ENCODE results near the gene SLC35G3. TPM values are rescaled to one million over a fixed set of nuclear protein-coding genes. Genes with fewer than 3 reads are reported as not detected.

SLC35G3 gene
- total and polyA plus RNA-seq, 10 of the 15 experiments (the other 5 are each of a cell fraction or from before 2014, with no cell fraction given), result not detected

GRCh38 chr17:35242158-35242804 is 48.1 kb upstream of the SLC35G3 start (continued):
- TF ChIP-seq ZZZ3 (IDR thresholded peaks at IDR 0.05; ENCODE audit: control insufficient read depth, insufficient read length, low read depth), result no peak
- TF ChIP-seq SMARCA5 (IDR thresholded peaks at IDR 0.05), result no peak
- TF ChIP-seq NFXL1 (IDR thresholded peaks at IDR 0.05; ENCODE audit: borderline replicate concordance), result no peak
- no peak for TF ChIP-seq ELK1 (IDR thresholded peaks at IDR 0.05; ENCODE audit: low read depth, low read length)
- TF ChIP-seq PML (IDR thresholded peaks at IDR 0.05; ENCODE audit: low read length), result no peak
- no peak for TF ChIP-seq NR2C1 (IDR thresholded peaks at IDR 0.05)
- TF ChIP-seq ZBED1 (IDR thresholded peaks at IDR 0.05; ENCODE audit: borderline replicate concordance), result no peak
- TF ChIP-seq KLF5 (IDR thresholded peaks at IDR 0.05; ENCODE audit: partially characterized antibody), result no peak
- TF ChIP-seq NBN (IDR thresholded peaks at IDR 0.05), result peak; percentile 50; the same call in 1 of the 2 replicates
- TF ChIP-seq ATF2 (IDR thresholded peaks at IDR 0.05; ENCODE audit: low read length), result no peak
- TF ChIP-seq SMAD5 (IDR thresholded peaks at IDR 0.05; ENCODE audit: low read depth), result no peak
- TF ChIP-seq CBX5 (IDR thresholded peaks at IDR 0.05; ENCODE audit: low read depth), result no peak
- no peak for TF ChIP-seq ZNF384 (IDR thresholded peaks at IDR 0.05; ENCODE audit: borderline replicate concordance, low read depth, low read length)
- peak; percentile 47 to 53; a peak in 2 of 4 replicates for TF ChIP-seq BHLHE40 (IDR thresholded peaks at IDR 0.05; ENCODE audit: borderline replicate concordance in 1 of 2, low read depth in 2 of 2, low read length in 1 of 2)
- no peak for TF ChIP-seq BCLAF1 (IDR thresholded peaks at IDR 0.05)
- no peak for TF ChIP-seq BACH1 (IDR thresholded peaks at IDR 0.05; ENCODE audit: borderline replicate concordance)
- TF ChIP-seq USF2 (IDR thresholded peaks at IDR 0.05; ENCODE audit: borderline replicate concordance, low read depth, low read length), result no peak
- TF ChIP-seq EZH2 (IDR thresholded peaks at IDR 0.05; ENCODE audit: borderline replicate concordance, control insufficient read depth, low read depth, low read length), result no peak
- no peak for TF ChIP-seq NFIC (IDR thresholded peaks at IDR 0.05; ENCODE audit: low read depth, low read length)
- no peak for TF ChIP-seq KDM1A (IDR thresholded peaks at IDR 0.05; ENCODE audit: borderline replicate concordance)
- TF ChIP-seq SIN3A (IDR thresholded peaks at IDR 0.05; ENCODE audit: low read depth, low read length), result peak; percentile 27; the same call in 1 of the 2 replicates
- TF ChIP-seq MEF2A (IDR thresholded peaks at IDR 0.05; ENCODE audit: insufficient read depth, low read depth, low read length), result no peak
- TF ChIP-seq GABPA (IDR thresholded peaks at IDR 0.05; ENCODE audit: low read depth), result no peak
- TF ChIP-seq PBX3 (IDR thresholded peaks at IDR 0.05; ENCODE audit: insufficient replicate concordance, low read depth, low read length), result no peak
- TF ChIP-seq CBFB (IDR thresholded peaks at IDR 0.05; ENCODE audit: low read depth), result no peak

Data from GM12878 (cell line).